Hepatocyte (in vitro differentiated cells): ENCODE results near the gene TSPAN9. TPM values are rescaled to one million over a fixed set of nuclear protein-coding genes. Genes with fewer than 3 reads are reported as not detected.

Source experiments
- DNase-seq: peaks from one replicate; pipeline ENCODE4 v3.0.0-alpha.2; 2016; ENCODE audit warnings: low spot score
- H2AFZ ChIP-seq: fragments of 200-600 bp; sonication (generic); 2 replicates; pipeline ENCODE4 v1.6.0; 2016; ENCODE audit warnings: antibody characterized with exemption, mild to moderate bottlenecking
- H3K27ac ChIP-seq: fragments of 200-600 bp; sonication (generic); 2 replicates; pipeline ENCODE4 v1.5.1; 2016; ENCODE audit warnings: mild to moderate bottlenecking
- H3K27me3 ChIP-seq: fragments of 200-600 bp; sonication (generic); 2 replicates; pipeline ENCODE4 v1.6.1; 2016
- H3K36me3 ChIP-seq: fragments of 200-600 bp; sonication (generic); replicated peaks from 2 replicates; pipeline ENCODE4 v1.5.1; 2016; ENCODE audit warnings: low read depth; ENCODE audit not compliant: insufficient read depth
- H3K4me1 ChIP-seq: fragments of 200-600 bp; sonication (generic); 2 replicates; pipeline ENCODE4 v1.5.1; 2016; ENCODE audit warnings: mild to moderate bottlenecking, moderate library complexity; ENCODE audit not compliant: insufficient read depth
- H3K4me2 ChIP-seq: fragments of 200-600 bp; sonication (generic); 2 replicates; pipeline ENCODE4 v1.6.0; 2016
- H3K4me3 ChIP-seq: fragments of 200-600 bp; sonication (generic); 2 replicates; pipeline ENCODE4 v1.5.1; 2016; ENCODE audit warnings: mild to moderate bottlenecking
- H3K79me2 ChIP-seq: fragments of 200-600 bp; sonication (generic); 2 replicates; pipeline ENCODE4 v1.6.0; 2017; ENCODE audit warnings: mild to moderate bottlenecking
- H3K9me2 ChIP-seq: fragments of 200-600 bp; sonication (generic); replicated peaks from 2 replicates; pipeline ENCODE4 v1.6.0; 2017; ENCODE audit warnings: mild to moderate bottlenecking; ENCODE audit not compliant: insufficient read depth
- H3K9me3 ChIP-seq: fragments of 200-600 bp; sonication (generic); 2 replicates; pipeline ENCODE4 v1.5.1; 2016; ENCODE audit warnings: low read depth, mild to moderate bottlenecking
- H4K20me1 ChIP-seq: fragments of 200-600 bp; sonication (generic); 2 replicates; pipeline ENCODE4 v1.6.0; 2016; ENCODE audit warnings: mild to moderate bottlenecking; ENCODE audit not compliant: insufficient read depth, poor library complexity, severe bottlenecking
- EZH2 ChIP-seq: fragments of 200-600 bp; sonication (generic); IDR thresholded peaks from 2 replicates; pipeline ENCODE4 v1.6.1; 2016; ENCODE audit warnings: antibody characterized with exemption, mild to moderate bottlenecking, borderline replicate concordance
- EZH2phosphoT487 ChIP-seq: fragments of 200-600 bp; sonication (generic); IDR thresholded peaks from one replicate; pipeline ENCODE4 v1.6.1; 2018; ENCODE audit warnings: antibody characterized with exemption, mild to moderate bottlenecking, low read depth, moderate library complexity; ENCODE audit not compliant: unreplicated experiment, severe bottlenecking
- WGBS: methylation state at CpG from one replicate; pipeline ENCODE4 v1.1.6; 2016; ENCODE audit warnings: low lambda C conversion rate; ENCODE audit errors: missing lambda C conversion rate; 5-methylcytosine and 5-hydroxymethylcytosine counted together
- polyA plus RNA-seq: library from polyadenylated mRNA; unstranded; fragments of >200 nt; fragmentation: Nextera tagmentation; extraction: Ambion mirVana; gene quantifications from 2 replicates; pipeline ENCODE4 v1.2.1, GENCODE V29; 2016
- total RNA-seq: library from RNA; depleted of rRNA; stranded (reverse); fragments of >200 nt; gene quantifications from 2 replicates; pipeline ENCODE4 v1.2.3, GENCODE V29; 2014
- TF ChIP-seq, protein P1 (sequence below): fragments of 200-600 bp; sonication (generic); IDR thresholded peaks from 2 replicates; pipeline ENCODE4 v1.5.1; 2016; ENCODE audit warnings: antibody characterized with exemption, mild to moderate bottlenecking; ENCODE audit not compliant: poor library complexity

The TSPAN9 gene
- total and polyA plus RNA-seq, 2 experiments from 2014 or later = 16.6 to 38.6 TPM

DNA sequence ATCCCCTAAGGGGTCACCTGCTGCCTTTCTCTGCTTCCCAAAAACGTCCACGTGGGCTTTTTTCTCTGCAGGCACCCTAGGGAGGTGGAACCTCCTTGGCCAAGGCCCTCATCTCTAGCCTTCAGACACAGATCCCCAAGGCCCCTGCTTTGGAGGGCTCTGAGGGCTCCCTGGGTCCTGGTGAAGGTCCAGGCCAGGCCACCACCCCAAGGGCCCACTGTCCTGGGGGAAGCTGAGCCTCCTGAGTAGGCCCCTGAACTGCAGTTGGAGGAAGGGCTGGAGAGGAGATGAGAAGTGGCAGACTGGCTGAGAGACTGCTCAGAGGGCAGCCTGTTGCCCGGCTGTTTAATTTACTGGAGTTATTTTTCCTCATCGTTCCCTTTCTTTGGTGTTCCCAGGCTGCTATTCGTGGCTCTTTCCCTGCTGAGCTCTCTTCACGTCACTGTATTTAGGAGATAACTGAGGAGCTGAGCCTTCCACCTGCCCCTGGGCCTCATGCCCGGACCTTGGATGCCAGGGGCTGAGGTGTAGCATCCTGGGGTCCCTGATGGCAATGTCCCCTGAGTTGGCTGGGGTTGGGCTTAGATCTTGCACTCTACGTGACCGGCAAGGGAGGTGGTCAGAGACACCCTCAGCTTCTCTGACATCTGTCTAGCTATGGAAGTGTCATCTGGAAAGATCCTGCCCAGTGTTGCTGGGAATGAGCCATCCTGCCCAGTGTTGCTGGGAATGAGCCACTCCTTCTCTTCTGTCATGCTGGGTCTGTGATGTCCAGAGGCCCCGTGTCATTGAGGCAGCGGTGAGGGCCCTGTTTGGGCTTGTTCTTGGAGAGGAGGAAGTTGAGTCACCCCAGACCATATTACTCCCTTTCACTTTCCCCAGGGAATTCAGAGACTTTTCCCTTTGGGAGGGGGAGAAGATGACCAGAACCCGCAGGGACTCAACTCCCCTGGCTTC, 139.8 kb downstream of the TSPAN9 start:
- Histone ChIP-seq H3K4me2 (no peak overlapping the region), H4K20me1 (peaks cover 9% of the 10 kb centered on the region), H3K4me1 (peaks cover 7% of the 10 kb centered on the region), H3K36me3 (no peaks in the 10 kb centered on the region), H3K27ac (no peak overlapping the region), H2AFZ (no peak overlapping the region), H3K9me2 (no peaks in the 10 kb centered on the region), H3K4me3 (no peak overlapping the region), H3K79me2 (no peaks in the 10 kb centered on the region), H3K9me3 (no peaks in the 10 kb centered on the region), H3K27me3 (no peaks in the 10 kb centered on the region)
- TF ChIP-seq, protein P1, sequence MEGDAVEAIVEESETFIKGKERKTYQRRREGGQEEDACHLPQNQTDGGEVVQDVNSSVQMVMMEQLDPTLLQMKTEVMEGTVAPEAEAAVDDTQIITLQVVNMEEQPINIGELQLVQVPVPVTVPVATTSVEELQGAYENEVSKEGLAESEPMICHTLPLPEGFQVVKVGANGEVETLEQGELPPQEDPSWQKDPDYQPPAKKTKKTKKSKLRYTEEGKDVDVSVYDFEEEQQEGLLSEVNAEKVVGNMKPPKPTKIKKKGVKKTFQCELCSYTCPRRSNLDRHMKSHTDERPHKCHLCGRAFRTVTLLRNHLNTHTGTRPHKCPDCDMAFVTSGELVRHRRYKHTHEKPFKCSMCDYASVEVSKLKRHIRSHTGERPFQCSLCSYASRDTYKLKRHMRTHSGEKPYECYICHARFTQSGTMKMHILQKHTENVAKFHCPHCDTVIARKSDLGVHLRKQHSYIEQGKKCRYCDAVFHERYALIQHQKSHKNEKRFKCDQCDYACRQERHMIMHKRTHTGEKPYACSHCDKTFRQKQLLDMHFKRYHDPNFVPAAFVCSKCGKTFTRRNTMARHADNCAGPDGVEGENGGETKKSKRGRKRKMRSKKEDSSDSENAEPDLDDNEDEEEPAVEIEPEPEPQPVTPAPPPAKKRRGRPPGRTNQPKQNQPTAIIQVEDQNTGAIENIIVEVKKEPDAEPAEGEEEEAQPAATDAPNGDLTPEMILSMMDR = no peak
- TF ChIP-seq EZH2 = no peak
- no peak for TF ChIP-seq EZH2phosphoT487
- WGBS = 90% methylated on average over 12 of the region's 12 CpGs
- no peak for DNase-seq

DNA sequence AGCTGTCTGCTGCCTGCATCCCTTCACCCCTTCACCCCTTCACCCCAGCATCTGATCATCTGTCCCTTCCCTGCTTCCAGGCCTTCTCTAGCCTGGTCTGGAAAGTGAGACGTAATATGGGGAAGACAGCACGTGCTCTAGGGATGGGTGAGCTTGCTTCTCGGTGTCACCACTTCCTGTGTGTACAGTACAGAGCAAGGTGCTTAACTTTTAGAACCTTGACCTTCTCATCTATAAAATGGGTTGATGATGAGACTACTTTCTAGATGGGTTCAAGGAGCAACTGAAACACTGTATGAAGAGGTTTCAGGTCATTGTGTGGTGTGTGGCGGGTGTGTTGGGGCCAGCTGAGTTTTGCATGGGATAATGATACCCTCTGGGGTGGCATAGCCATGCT, 140.5 kb downstream of the TSPAN9 start:
- no peak overlapping the region for H3K27ac ChIP-seq
- DNase-seq = no peak
- peaks cover 7% of the 10 kb centered on the region for H3K4me1 ChIP-seq
- no peak overlapping the region for H3K4me2 ChIP-seq
- no peaks in the 10 kb centered on the region for H3K9me2 ChIP-seq
- H2AFZ ChIP-seq = no peak overlapping the region
- H3K9me3 ChIP-seq = no peaks in the 10 kb centered on the region
- no peak overlapping the region for H3K4me3 ChIP-seq
- H4K20me1 ChIP-seq = peaks cover 9% of the 10 kb centered on the region
- 84% methylated on average over 4 of the region's 4 CpGs for WGBS
- TF ChIP-seq EZH2 (no peak), EZH2phosphoT487 (no peak)
- TF ChIP-seq, protein P1 = no peak
- H3K27me3 ChIP-seq = no peaks in the 10 kb centered on the region
- no peaks in the 10 kb centered on the region for H3K36me3 ChIP-seq
- H3K79me2 ChIP-seq = no peaks in the 10 kb centered on the region

DNA sequence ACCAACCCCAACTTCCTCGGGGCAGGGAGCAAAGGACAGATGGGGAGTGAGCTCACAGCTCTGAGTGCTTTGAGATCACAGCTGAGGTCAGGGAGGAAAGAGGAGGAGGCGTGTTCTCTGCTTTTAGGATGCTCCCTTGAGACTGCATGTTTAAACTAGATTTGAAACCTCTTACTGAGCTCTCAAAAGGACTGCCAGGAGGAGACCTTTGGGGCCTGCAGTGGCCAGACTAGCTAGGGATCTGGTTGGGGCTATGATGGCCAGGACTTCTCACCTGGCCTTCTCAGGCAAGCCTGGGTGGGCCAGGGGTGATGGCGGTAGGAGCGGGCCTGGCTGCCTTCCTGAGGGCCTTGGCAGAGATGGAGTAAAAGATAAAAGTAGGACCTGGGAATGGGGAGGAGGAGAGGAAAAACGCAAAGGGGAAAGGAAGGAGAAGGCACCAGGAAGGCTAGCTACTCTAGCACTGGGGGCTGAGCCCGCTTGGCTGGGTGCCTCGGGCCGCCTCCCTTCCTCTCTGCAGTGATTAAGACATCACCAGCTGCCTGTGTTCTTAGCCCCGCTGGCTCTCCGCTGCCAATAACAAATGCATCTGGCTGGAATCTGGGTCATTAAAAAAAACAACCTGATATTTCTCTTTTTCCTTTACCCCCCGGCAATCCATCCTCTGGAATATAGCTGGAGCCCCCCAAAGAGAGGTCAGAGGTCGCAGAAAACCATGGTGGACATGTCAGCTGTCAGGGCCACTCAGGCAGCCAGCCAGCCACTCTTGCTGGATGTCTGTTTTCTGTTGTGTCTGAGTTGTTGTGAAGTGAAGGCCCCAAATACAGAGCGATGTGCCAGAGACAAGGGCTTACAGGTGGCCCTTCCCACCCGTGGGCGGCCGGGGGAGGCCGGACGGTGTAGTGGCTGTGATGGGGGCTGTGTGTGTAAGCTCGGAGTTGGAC, 141.3 kb downstream of the TSPAN9 start:
- peak overlapping the region; percentile 50 for H3K27ac ChIP-seq
- DNase-seq = peak; percentile 70
- TF ChIP-seq, protein P1 = no peak
- TF ChIP-seq EZH2phosphoT487 (no peak), EZH2 (no peak)
- no peak overlapping the region for H2AFZ ChIP-seq
- no peaks in the 10 kb centered on the region for H3K79me2 ChIP-seq
- peak overlapping the region; percentile 8 for H3K4me2 ChIP-seq
- no peaks in the 10 kb centered on the region for H3K9me3 ChIP-seq
- peaks cover 7% of the 10 kb centered on the region for H3K4me1 ChIP-seq
- 65% methylated on average over 19 of the region's 19 CpGs for WGBS
- no peak overlapping the region for H3K4me3 ChIP-seq
- H4K20me1 ChIP-seq = peaks cover 9% of the 10 kb centered on the region
- H3K27me3 ChIP-seq = no peaks in the 10 kb centered on the region
- H3K36me3 ChIP-seq = no peaks in the 10 kb centered on the region
- H3K9me2 ChIP-seq = no peaks in the 10 kb centered on the region
